ENCODE results near the gene DUSP8.
"Not testable (repeated sequence)": the region's sequence is repeated elsewhere in the genome, so short reads cannot be mapped to it uniquely, and the experiment has no call there.

DUSP8 gene

DNA sequence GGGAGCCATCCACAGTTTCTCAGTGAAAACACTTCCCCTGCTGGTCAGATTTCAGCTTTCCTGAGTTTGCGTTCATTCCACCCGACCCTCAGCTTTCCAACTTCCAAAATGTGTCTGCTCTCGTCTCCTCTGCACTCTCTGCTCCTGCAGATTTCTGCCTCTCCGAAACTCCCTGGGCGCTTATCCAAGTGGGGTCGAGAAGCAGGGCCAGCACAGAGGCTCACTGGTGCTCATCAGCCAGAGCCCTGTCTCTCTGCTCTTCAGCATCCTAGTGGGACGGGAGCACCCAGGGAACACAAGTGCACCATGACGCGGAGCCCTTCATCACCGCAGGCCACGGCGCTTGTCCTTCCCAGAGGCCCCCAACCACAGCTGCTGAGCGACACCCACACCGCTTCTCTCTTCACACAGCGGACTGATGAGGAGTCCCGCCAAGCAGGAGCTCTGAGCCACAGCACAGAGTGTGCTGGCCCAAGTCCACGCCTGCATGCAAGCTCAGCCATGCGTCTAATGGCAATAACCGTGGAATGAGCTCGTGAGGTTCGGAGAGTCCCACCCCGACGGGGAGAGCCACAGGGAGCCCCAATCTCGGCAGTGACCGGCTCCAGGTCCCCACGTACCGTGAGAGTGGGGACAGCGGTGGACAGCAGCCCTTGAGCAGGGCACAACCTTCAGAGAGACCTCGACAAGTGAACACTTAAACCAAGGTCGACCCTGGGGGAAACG, 57.6 kb downstream of the DUSP8 start:
- H3K4me3 ChIP-seq (replicated peaks; ENCODE audit: insufficient read depth, low read length) = no peak overlapping the region
- TF ChIP-seq SPI1 (IDR thresholded peaks at IDR 0.05; ENCODE audit: borderline replicate concordance, low read depth) (no peak), POLR2AphosphoS5 (IDR thresholded peaks at IDR 0.05; ENCODE audit: low read depth) (no peak), REST (IDR thresholded peaks at IDR 0.05; ENCODE audit: insufficient replicate concordance, low read depth) (no peak), GABPA (IDR thresholded peaks at IDR 0.05; ENCODE audit: low read depth) (no peak)
- TF ChIP-seq, protein P1, sequence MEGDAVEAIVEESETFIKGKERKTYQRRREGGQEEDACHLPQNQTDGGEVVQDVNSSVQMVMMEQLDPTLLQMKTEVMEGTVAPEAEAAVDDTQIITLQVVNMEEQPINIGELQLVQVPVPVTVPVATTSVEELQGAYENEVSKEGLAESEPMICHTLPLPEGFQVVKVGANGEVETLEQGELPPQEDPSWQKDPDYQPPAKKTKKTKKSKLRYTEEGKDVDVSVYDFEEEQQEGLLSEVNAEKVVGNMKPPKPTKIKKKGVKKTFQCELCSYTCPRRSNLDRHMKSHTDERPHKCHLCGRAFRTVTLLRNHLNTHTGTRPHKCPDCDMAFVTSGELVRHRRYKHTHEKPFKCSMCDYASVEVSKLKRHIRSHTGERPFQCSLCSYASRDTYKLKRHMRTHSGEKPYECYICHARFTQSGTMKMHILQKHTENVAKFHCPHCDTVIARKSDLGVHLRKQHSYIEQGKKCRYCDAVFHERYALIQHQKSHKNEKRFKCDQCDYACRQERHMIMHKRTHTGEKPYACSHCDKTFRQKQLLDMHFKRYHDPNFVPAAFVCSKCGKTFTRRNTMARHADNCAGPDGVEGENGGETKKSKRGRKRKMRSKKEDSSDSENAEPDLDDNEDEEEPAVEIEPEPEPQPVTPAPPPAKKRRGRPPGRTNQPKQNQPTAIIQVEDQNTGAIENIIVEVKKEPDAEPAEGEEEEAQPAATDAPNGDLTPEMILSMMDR (IDR thresholded peaks at IDR 0.05; ENCODE audit: insufficient read depth, low read length) = no peak
- H3K27me3 ChIP-seq (ENCODE audit: insufficient read depth, poor library complexity, severe bottlenecking) = no peaks in the 10 kb centered on the region
- no peak for DNase-seq (ENCODE audit: low read depth in 1 of 2, low spot score in 1 of 2)
- no peak overlapping the region for H3K27ac ChIP-seq (replicated peaks)

DNA sequence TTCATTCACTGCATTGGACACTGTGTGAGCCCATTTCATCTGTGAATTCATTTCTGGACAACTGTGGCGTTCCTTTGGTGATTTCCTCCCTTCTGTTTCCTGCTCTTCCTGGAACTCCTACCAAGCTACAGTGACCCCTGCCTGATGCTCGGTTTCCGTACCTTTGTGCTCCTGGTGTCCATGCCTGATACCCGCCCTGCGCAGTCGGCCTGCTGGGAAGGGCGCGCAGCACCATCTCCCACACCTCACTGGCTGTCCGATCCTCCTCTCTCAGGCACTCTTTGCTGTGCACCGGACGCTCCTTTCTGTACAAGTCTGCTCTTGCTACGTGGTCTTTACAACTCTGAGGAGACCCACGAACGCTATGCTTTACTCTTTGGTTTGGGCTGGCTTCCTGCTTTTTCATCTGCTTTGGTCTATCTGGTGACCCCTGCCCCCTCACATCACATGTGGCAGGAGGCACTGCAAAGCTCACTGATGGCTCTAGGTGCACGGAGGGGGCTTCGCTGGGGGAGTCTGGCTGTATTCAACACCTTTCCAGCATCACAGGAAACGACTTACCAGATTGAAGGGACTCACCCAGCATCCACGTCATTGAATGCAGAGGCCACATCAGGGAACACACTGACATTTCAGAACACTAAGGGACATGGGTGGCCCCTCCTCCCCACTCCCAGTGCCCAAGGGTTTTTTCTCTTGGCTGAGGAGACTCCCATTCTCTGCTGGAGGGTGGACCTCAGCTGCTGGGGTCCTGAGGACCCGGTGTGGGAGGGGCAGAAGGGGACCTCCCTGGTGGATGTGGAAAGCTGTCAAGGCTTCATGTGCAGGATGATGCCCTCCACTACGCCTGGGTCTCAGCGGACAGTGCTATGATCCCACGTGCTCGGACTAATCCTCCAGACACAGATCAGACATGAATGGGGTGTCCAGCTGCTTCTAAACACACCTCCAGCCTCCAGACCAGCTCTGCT, 58.5 kb downstream of the DUSP8 start:
- DNase-seq (ENCODE audit: low read depth in 1 of 2, low spot score in 1 of 2) = no peak
- no peak overlapping the region for H3K27ac ChIP-seq (replicated peaks)

GRCh38 chr11:1512531-1513258, 59.4 kb downstream of the DUSP8 start:
- H3K27ac ChIP-seq (replicated peaks); DNase-seq (ENCODE audit: low read depth in 1 of 2, low spot score in 1 of 2); H3K27me3 ChIP-seq (ENCODE audit: insufficient read depth, poor library complexity, severe bottlenecking); H3K4me3 ChIP-seq (replicated peaks; ENCODE audit: insufficient read depth, low read length): not testable (repeated sequence)

More for the DNA sequence above, 58.5 kb downstream of the DUSP8 start:
- H3K27me3 ChIP-seq (ENCODE audit: insufficient read depth, poor library complexity, severe bottlenecking) = no peaks in the 10 kb centered on the region
- no peak overlapping the region for H3K4me3 ChIP-seq (replicated peaks; ENCODE audit: insufficient read depth, low read length)
- TF ChIP-seq, protein P1 (IDR thresholded peaks at IDR 0.05; ENCODE audit: insufficient read depth, low read length) = no peak
- TF ChIP-seq GABPA (IDR thresholded peaks at IDR 0.05; ENCODE audit: low read depth) (no peak), SPI1 (IDR thresholded peaks at IDR 0.05; ENCODE audit: borderline replicate concordance, low read depth) (no peak), POLR2AphosphoS5 (IDR thresholded peaks at IDR 0.05; ENCODE audit: low read depth) (no peak), REST (IDR thresholded peaks at IDR 0.05; ENCODE audit: insufficient replicate concordance, low read depth) (no peak)
